ENCODE results near the gene FAM222A.

The FAM222A gene

DNA sequence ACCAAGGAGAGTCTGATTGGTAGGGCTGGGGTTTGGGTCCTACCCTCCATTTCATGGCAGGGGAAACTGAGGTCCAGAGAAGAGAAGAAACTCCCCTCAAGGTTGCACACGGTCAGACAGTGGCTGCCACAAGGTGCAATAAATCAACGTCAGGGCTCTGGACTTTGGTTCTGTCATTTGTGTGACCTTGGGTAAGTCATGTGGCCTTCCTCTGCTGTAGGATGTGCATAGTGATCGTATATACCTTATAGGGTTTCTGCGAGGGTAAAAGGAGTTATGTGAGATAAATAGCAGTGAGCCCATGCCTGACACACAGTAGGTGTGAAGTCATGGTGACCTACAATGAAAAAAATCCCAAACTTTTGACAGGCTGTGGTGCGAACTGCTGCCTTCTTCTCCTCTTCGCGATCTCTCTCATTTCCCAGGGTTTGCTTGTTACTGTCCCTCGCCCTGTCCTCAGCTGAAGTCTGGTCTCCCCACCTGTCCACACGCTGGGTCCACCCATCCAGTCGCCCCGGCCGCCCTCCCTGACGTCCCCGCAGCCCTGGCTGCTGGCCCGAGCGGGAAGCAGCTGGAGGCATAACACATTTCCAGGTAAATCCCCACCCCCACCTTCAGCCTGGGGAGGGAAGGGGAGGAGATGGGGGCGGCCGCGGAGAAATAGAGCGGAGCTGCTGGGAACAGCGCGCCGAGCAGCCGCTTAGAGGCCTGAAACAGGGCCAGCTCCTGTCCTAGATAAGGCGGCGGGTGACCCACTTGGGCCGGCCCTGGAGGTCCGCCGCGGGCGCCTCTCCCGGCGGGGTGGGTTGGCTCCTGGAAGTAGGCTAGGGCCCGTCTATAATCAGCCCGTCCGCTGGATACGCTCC is 1.8 kb upstream of the FAM222A start:
- DNase-seq, result no peak

DNA sequence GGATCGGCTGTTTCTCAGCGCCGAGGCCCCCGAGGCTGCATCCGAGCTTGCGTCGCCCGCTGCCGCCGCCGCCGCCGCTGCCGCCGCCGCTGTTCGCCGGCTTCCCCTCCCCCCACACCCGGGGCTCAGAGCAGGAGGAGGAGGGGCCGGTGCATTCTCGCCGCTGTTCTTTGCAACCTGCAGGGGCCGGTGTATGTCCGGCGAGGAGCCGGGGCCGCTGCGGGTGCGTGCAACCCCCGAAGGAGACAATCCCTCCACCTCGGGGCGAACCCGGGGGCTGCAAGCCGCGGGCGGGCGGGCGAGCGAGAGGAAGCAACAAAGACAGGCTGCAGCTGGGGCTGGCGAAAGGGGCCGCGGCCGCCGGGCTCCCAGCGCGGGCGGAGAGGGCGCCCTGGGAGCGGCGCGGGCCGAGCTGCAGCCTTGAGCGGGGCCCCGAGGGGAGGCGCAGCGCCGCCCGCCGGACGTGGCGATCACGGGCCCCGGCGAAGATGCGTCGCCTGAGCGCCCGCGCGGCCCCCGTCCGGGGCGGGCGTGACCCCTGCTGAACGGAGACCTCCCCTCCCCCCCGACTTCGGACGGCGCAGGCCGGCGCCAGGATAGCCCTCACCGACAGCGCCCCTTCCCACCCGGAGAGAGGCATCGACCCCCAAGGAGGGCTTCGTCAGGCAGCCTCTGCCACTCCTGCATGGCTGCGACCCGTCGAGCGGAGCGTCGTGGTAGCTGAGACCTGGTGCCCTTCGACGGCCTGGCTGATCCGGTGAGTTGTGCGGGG is 702 bp downstream of the FAM222A start:
- no peak for DNase-seq

DNA sequence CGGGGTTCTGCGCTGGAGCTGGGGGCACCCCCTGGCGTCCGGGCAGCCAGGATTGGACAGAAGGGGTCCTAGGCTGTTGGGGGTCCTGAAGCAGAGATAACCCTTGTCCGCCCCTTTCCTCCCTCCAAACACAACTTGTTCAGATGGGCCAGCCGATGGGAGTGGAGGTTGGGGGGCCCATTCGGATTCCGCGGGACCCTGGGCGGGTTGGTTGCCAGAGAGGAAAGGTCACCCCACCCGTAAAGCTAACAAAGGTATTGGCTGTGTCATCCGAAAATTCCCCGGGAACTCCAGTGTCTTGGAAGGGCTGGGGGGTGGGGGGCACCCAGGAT is 1.3 kb downstream of the FAM222A start:
- DNase-seq, result no peak

DNA sequence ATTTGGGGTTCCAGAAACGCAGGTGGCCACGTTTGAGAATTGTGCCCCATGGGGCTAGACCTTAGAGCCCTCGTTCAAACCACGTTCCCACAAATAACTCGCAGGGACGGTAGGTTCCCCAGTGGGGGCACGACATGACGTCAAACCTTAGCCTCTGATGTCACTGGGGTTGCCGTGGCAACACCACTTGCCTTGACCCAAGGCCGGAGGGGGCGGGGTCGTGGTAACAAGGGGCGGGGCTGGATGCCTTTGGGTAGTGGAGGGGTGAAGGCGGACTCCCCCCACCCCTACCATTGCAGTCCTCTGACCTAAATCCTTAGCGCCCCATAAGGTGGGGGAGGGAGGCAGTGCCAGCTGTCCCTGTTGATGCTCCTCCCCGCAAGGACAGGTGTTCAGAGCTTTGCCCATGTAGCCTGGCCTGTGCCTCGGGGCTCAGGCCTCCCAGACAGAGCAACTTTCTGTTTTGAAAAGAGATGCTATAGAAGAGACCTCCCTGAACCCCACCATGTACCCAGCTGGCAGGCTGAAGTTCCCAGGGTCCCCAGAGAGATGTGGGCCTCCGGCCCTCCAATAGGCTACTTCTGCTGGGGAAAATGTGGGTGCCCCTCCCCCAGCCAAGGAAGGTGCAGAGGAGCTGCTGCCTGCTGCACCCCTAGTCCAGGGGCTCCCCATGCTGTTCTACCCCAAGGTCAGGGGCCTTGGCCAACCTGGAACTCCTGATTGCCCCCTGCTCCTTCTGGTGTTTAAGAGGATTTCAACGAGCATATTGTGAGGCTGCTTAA is 1.9 kb downstream of the FAM222A start:
- DNase-seq, result no peak

DNA sequence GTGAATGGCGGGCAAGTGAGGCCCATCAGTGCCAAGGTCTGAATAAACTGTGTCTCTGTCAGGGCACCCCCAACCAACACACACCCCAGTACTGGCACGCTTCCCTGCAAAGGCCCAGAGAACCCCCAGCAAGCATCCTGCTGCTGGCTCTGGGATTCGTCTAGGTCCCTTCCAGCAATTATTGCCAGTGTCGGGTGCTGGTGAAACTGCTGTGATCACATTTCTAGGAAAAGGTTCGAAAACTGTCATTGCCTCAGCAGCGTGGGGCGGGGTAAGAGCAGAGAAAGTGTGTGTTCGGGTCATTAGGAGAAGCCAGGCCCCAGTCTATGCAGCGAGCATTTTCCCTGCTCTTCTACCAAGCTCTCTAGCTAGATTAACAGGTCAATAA is 2.5 kb downstream of the FAM222A start:
- DNase-seq, result no peak

DNA sequence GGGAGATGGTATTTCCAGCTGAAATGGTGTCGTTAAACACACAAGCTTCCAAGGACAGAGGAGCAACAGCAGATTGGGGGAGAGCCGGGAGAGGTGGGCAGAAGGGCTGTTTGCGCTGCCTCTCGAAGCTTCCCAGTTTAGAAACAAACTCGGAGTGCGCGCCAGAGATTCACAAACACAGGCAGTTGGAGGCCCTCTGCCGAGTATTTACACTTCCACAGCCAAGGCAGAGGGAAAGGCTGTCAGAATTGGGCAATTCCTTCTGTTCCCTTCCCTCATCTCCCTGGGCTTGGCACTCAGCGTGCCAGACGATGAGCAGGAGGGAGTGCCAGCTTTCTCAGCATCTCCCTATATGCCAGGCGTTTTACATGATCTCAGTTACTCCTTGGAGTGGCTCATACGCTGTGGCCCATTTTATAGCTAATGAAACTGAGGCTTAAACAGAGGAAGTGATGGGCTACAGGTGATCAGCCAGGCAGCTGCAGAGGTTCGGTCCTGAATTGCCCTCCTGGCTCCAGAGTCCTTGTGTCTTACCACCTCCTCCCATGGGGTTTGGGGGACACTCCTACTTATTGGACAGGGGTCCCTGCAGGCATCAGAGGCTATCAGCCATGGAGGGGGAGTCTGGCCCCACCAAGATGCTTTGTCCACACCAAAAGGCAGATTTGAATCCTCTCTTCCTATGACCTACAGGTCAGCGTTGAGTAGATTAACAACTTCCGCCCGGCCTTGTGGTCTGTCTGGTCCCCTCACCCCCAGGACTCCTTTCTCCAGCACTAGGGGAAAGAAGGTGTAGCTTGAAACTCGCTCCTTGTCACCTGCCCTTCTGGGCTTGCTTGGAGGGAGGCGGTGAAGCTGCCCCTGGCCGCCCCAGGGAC is 3.1 kb downstream of the FAM222A start:
- DNase-seq, result no peak

DNA sequence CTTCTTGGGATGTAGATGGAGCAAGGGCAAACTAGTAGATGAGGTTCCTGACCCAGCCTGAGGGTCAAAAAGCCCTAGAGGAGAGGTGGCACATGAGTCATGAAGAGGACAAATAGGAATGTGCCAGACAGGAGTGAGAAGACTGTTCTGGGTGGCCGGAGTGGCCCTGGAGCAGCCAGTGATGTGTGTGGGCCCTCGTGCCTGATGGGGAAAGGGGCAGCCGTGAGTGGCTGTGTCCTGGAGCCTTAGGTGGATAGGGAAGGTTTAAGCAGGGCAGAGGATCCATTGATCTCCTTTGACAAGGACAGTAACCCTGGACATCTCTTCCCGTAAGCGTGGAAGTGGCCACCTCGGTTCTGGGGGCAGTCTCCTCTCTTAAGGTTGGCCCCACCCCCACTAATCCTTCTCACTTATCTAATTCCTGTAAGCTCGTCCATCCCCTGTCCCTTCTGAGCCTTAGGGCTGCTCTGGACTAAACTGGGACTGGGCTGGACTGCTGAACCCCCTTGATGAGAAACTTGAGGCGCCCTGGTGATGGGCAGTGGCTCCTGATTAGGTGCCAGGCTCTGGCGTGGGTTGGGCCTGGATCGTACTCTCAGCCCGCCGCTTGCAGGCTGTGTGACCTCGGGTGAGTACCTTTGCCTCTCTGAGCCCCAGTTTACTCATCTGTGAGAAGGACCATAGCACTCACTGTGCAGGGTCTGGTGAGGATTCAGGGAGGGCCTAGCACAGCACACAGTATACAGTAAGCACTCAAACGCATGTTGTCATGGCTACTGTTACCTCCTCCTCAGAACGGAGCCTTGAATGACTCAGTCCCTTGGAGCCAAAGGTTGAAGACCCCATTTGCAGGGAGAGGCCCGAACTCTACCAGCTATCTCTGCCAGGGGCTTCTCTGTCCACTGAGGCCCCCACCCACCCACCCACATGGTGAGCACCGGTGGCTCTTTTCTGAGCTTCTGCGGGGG is 4.0 kb downstream of the FAM222A start:
- DNase-seq, result no peak

DNA sequence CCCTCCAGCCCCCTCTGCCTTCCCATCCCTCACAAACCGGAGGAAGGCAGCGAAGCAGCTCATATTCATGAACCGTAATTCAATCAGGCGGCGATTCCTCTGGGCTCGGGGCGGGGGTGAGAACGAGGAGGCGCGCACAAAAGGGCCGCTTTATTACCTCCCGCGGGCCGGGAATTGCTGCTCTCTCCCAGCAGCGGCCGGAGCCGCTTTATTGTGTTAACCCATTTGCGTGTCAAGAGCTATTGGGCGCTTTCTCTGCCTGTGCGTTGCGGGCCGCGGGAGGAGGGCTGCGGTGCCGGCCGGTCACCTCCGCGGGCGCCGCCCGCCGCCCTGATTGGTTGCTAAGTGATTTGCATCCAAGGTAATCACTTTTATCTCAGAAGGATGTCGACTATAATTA is 4.8 kb downstream of the FAM222A start:
- no peak for DNase-seq

DNA sequence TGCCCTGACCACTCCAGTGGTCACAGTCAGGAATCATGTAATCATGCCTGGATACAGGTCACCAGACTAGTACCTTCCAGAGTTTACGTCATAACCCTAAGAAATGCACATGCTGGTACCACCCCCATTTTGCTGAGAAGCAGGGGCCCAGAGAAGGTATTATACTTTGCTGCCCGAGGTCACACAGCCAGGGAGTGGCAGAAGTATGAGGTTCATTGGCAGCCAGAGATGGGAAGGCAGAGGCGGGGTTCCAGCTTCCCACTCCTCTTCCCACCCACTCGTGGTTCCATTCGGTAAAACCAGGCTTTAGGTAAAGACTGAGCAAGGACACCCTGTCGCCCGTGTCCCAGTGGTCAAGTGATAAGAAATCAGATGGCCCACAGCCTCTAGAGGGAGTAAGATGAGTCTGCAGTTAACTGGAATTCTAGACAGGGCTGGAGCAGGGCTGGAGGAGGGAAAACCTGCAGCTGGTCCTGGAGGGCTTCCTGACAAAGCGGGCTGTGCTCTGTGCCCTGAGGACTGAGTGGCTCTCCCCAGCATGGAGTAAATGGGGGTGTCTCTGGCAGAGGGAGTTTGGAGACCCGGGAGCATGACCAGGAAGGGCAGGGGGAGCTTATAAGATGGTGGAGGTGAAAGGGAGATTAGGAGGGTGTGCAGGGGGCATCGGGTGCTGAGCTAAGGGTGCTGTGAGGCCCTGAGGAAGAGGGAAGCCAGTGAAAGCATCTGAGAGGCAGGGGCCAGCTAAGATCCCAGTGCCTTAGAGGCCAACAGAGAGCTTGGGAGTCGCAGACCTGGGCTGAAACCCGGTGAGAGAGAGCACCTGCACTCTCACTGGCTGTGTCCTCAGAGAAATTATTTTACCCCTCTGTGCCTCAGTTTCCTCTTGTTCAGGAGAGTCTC is 5.7 kb downstream of the FAM222A start:
- DNase-seq, result no peak

DNA sequence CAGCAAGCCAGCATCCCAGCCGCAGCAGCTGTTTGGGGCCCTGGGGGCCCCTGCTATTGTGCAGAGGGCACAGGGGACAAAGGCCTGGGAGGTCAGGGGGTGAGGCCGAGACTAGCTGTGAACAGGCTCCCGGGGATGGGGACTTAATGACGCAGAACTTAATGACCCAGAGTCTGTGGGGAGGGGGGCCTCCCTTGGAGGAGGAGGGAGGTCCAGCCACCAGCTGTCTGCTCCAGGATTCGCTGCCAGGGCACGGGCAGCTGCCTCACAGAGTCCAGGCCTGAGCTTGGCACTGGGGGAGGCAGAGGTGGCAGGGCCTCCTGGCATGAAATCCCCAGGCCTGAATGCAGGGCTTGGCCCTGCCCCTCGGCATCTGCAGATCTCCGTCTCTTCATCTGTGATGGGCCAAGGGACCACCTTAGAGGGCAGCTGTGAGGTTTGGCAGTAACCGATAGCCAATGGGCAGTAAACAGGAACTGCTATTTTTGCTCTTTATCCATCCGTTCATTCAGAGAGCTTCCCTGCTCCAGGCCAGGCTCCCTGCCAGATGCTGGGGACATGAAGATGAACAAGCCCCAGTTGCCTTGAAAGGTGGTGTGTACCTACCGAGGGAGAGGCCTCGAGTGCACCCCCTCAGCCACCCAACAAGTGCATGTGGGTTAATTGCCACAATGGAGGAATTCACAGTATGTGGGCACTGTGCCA is 6.7 kb downstream of the FAM222A start:
- no peak for DNase-seq

DNA sequence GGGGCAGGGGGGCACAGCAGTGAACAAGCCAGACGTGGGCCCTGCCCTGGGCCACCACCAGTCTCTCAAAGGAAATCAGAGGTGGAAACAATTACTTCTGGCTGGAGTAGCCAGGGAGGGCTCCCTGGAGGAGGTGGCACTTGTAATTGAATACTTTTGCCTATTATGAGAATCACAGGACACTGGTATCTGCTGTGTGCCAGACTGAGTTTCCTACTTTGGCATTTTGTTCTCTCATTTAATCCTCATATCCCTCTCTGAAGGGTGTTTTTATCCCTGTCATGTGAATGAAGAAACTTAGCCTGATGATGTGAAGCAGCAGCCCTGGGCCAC is 7.2 kb downstream of the FAM222A start:
- DNase-seq, result no peak

DNA sequence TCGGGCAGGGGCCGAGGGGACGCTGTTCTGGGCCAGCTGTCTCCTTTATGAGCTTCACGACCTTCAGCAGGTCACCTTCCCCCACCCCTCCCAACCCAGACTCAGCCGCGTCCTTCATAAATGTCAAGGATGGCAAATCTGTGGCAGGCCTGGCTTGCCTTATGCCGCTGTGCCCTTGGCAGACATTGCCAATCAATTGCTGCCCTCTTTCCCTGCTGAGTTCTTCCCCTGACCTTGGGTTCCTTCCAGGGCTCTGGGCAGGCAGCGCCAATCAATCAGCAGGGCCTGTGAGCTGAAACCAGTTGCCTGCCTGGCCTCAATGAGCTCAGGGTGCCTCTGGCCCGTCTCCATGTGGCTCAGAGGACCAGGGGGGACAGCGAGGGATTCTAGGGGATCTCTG is 7.7 kb downstream of the FAM222A start:
- no peak for DNase-seq

DNA sequence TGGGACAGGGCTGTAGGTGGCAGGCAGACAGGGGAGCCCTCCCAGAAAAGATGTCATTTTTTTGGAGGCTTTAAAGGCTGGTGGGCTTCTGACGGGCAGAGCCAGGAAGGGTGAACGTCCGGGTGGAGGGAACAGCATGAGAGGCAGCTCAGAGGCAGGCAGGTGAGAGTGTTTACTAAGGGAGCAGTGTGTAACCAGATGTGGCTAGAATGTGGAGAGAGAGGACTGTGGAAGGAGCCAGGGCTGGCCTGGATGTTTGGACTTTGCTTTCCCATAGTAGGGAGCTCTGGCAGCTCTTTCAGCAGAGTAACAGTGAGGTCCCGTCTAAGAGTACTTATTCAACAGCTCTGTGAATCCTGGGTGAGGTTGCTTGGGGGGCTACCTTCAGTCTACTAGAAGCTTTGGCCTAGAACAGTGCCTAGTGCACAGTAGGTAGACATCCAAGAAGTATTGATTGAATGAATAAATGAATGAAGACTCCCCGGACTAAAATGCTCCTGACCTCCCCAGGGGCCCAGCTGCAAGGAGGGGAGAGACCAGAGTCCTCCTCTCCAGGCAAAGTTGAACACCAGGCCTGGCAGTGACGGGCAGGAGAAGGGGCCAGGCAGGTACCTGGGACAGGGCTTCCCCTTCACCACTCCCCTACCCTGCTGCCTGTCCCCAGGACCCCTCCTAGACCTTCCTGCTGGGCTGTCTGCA is 8.5 kb downstream of the FAM222A start:
- no peak for DNase-seq

DNA sequence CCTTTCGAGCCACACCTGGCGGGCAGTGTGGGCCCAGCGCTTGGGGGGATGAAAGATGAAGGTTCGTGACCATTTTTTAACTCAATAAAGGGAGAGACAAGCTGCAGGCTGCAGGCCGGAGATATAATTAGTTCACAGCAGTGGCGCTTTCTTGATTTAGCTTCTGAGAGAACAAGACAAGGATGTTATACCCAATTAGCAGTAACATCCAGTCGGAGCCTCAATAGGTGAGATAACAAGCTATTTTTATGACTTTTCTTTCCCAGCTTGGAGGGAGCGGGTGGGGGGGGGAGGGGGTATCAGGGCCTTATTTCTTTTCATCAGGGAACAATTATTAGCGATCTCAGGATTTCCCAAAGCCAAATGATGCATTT is 9.1 kb downstream of the FAM222A start:
- DNase-seq, result no peak

DNA sequence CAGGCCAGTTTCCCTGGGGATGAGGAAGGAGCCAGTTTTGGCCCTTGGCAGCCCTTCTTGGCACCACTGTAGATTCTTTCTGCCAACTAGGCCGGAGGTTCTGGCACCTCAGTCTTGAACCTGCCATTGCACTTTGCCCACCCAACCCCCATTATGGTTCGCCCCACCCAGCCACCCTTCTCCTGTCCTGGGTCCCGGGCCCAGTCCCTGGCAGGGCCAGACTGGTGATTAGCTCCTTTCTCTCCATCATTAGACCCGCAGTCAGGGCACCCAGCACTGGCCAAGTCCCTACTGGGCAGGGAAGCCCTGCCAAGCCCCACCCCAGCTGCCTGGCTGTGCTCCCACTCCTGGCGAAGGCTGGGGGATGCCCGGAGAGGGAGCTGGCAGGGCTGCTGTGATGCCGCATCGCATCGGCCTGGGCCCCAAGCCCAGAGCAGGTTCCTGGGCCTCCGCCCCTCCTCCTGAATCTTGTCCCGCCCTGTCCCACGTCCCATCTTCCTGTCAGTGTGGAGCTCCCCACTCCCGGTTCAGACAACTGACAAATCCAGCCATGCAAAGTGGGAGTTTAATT is 9.8 kb downstream of the FAM222A start:
- no peak for DNase-seq

DNA sequence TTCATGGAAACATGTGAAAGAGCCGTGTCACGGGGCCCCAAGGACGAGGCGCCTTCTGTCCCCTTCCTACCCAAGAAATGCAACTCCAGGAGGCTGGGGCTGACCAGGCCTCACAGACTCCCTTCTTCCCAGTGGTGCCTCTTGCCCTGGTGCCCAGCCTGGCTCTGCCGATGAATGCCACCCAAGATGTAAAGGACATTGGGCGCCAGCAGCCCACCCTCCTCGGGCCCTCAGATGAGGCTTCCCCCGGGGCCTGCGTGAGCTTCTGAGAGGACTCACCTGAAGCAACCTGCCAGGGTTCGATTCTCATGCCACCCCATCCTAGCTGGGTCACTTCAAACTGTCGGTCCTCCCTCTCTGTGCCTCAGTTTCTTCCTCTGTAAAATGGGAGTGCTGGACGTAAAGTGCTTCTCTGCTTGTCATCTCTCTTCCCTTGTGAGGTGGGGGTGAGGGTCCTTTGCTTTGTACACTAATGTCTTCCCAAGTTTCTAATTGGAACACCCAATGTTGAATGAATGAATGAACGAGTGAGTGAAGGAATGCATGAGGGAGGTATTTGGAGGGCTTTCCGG is 10.8 kb downstream of the FAM222A start:
- DNase-seq, result no peak

DNA sequence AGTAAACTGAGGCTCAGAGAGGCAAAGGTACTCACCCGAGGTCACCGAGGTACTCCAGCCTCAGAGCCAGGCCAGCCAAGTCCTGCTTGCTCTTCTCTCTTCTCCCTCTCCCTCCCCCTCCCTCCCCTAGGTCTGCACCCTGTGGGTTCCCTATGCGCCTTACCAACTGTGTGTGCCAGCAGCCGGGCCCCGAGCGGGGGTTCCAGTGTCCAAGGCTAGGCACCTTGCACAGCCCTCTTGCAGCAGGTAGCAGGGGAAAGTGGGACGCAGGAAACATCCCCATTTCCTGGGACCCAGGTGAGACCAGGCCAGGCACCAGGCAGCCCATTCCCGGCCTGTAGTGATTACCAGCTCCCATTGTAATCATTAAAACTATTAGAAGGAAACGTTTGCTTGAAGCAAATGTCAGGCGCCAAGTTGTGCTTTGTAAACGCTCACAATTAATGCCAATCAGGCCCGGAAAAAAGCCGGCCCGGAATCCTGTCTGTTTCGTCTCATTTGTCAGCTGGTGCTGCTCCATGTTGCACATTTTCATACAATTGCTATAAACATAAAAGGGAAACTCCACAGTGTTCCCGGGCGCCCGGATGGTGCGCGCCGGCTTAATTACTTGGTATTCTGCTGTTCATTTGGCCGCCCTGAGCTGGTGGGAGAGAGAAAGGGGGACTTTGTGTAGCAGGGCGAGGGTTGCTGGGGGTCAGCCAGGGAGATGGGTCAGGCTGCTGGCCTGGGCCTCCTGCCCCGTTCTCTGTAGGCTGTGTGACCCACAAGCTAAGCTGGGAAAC is 11.9 kb downstream of the FAM222A start:
- DNase-seq, result no peak

DNA sequence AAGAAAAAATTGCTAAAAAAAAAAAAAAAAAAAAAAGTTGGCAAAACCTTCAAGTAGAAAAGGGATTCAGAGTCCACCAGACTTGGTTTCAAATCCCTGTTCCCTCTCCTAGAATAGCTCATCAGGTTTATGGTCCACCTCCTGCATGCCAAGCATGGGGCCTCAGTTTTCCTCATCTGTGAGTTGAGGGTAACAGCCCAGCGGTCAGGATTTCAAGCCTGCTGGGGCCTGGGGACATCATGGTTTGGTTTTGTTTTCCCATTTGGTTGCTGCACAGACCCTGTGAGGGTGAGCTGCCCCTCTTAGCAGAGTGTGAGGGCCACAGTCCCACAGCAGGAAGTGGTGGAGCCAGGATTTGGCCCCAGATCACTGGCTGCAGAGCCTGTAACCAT is 12.5 kb downstream of the FAM222A start:
- no peak for DNase-seq
